HAP-1 (cell line): ENCODE measurements around the gene FAM237B.
"Not testable (repeated sequence)": the region's sequence is repeated elsewhere in the genome, so short reads cannot be mapped to it uniquely, and the experiment has no call there.

Experiments
- DNase-seq, 2 experiments: peaks; one replicate each; pipeline ENCODE4 v3.0.0-alpha.2; 2016 to 2020; ENCODE audit warnings: low spot score in 2 of 2
- H3K27me3 ChIP-seq: fragments of 250-450 bp; sonication (Bioruptor Pico); 2 replicates; pipeline ENCODE4 v1.5.1; 2020; ENCODE audit warnings: low read depth, mild to moderate bottlenecking, moderate library complexity
- H3K36me3 ChIP-seq: fragments of 250-450 bp; sonication (Bioruptor Pico); replicated peaks from 2 replicates; pipeline ENCODE4 v1.5.1; 2020; ENCODE audit warnings: mild to moderate bottlenecking
- H3K4me1 ChIP-seq: fragments of 250-450 bp; sonication (Bioruptor Pico); 2 replicates; pipeline ENCODE4 v1.5.1; 2020; ENCODE audit warnings: mild to moderate bottlenecking
- H3K4me3 ChIP-seq: fragments of 250-450 bp; sonication (Bioruptor Pico); 2 replicates; pipeline ENCODE4 v1.5.1; 2020; ENCODE audit warnings: mild to moderate bottlenecking, moderate library complexity
- H3K9me3 ChIP-seq: fragments of 250-450 bp; sonication (Bioruptor Pico); 2 replicates; pipeline ENCODE4 v1.5.1; 2020; ENCODE audit warnings: mild to moderate bottlenecking, moderate library complexity
- in situ Hi-C: fragments of 300-500 bp; cut with MboI; formaldehyde crosslinking; loops from 3 replicates; pipeline ENCODE4 v1.14.3; 2020; ENCODE audit warnings: low sequenced_read_pairs, inconsistent platforms, mixed read lengths

Gene FAM237B

GRCh38 chr7:90320801-90321494 is at the start of gene FAM237B:
Gene FAM237B, minus strand, starts transcription at chr7:90321304. Its CDS starts 1,556 bp downstream, at chr7:90319748.
- DNase-seq: no peak
- H3K4me3 ChIP-seq: no peak within 1 kb of the TSS
- peaks cover 10% of the 10 kb centered on the region for H3K4me1 ChIP-seq
- H3K27me3 ChIP-seq: no peaks in the 10 kb centered on the region; the same call in 1 of the 2 replicates
- H3K9me3 ChIP-seq: no peaks in the 10 kb centered on the region
- in situ Hi-C loops: no loop called here
- no peaks in the 10 kb centered on the region for H3K36me3 ChIP-seq

- H3K36me3 ChIP-seq: peaks cover 26% of the 10 kb centered on the region
Measured at GRCh38 chr7:90351987-90352386, 30.9 kb upstream of the FAM237B start.

GRCh38 chr7:90350032-90350431 is 28.9 kb upstream of the FAM237B start:
- H3K27me3 ChIP-seq, DNase-seq, H3K4me3 ChIP-seq, in situ Hi-C loops, H3K36me3 ChIP-seq, H3K9me3 ChIP-seq, H3K4me1 ChIP-seq: not testable (repeated sequence)

More at GRCh38 chr7:90351987-90352386, 30.9 kb upstream of the FAM237B start:
- Histone ChIP-seq H3K4me1 (peaks cover 3% of the 10 kb centered on the region; the same call in 1 of the 2 replicates), H3K9me3 (no peaks in the 10 kb centered on the region), H3K4me3 (no peak overlapping the region), H3K27me3 (no peaks in the 10 kb centered on the region)
- no peak for DNase-seq
- in situ Hi-C loops: no loop called here

- Histone ChIP-seq H3K4me1 (peaks cover 3% of the 10 kb centered on the region; the same call in 1 of the 2 replicates), H3K27me3 (no peaks in the 10 kb centered on the region), H3K9me3 (no peaks in the 10 kb centered on the region), H3K36me3 (peaks cover 5% of the 10 kb centered on the region), H3K4me3 (no peak overlapping the region)
- DNase-seq: no peak
- in situ Hi-C loops: no loop called here
Measured at GRCh38 chr7:90349305-90349704, 28.2 kb upstream of the FAM237B start.

- no peaks in the 10 kb centered on the region for H3K36me3 ChIP-seq
- DNase-seq: no peak
- peak overlapping the region; percentile 91 for H3K4me3 ChIP-seq
- peaks cover 3% of the 10 kb centered on the region; the same call in 1 of the 2 replicates for H3K4me1 ChIP-seq
- in situ Hi-C loops: no loop called here
- no peaks in the 10 kb centered on the region for H3K9me3 ChIP-seq
- no peaks in the 10 kb centered on the region for H3K27me3 ChIP-seq
Measured at GRCh38 chr7:90347759-90348158, 26.7 kb upstream of the FAM237B start.

- no peaks in the 10 kb centered on the region for H3K36me3 ChIP-seq
- H3K4me3 ChIP-seq: peak within 1 kb of the TSS; percentile 91
- peaks cover 3% of the 10 kb centered on the region; the same call in 1 of the 2 replicates for H3K4me1 ChIP-seq
- in situ Hi-C loops: no loop called here
- H3K9me3 ChIP-seq: no peaks in the 10 kb centered on the region
- DNase-seq: peak; percentile 90 to 93
- no peaks in the 10 kb centered on the region for H3K27me3 ChIP-seq
Measured at GRCh38 chr7:90346336-90347125, 25.4 kb upstream of the FAM237B start, which contains the start of gene GTPBP10. Gene GTPBP10, plus strand, starts transcription at chr7:90346716. Its CDS starts 26 bp downstream, at chr7:90346742.

GRCh38 chr7:90345595-90346335 is 24.7 kb upstream of the FAM237B start:
- in situ Hi-C loops: no loop called here
- Histone ChIP-seq H3K36me3 (no peaks in the 10 kb centered on the region), H3K9me3 (no peaks in the 10 kb centered on the region), H3K4me3 (peak overlapping the region; percentile 91), H3K27me3 (no peaks in the 10 kb centered on the region), H3K4me1 (peaks cover 3% of the 10 kb centered on the region; the same call in 1 of the 2 replicates)
- DNase-seq: no peak

- Histone ChIP-seq H3K27me3 (no peaks in the 10 kb centered on the region), H3K9me3 (no peaks in the 10 kb centered on the region), H3K4me1 (peaks cover 3% of the 10 kb centered on the region; the same call in 1 of the 2 replicates), H3K36me3 (no peaks in the 10 kb centered on the region), H3K4me3 (no peak overlapping the region)
- DNase-seq: no peak
- in situ Hi-C loops: no loop called here
Measured at GRCh38 chr7:90345016-90345415, 23.9 kb upstream of the FAM237B start.

- Histone ChIP-seq H3K27me3 (no peaks in the 10 kb centered on the region), H3K36me3 (no peaks in the 10 kb centered on the region), H3K4me3 (no peak overlapping the region), H3K9me3 (no peaks in the 10 kb centered on the region; the same call in 1 of the 2 replicates), H3K4me1 (no peaks in the 10 kb centered on the region; the same call in 1 of the 2 replicates)
- in situ Hi-C loops: no loop called here
- no peak for DNase-seq
Measured at GRCh38 chr7:90337106-90337505, 16.0 kb upstream of the FAM237B start.

GRCh38 chr7:90334926-90335325 is 13.8 kb upstream of the FAM237B start:
- H3K9me3 ChIP-seq, in situ Hi-C loops, H3K36me3 ChIP-seq, H3K27me3 ChIP-seq, H3K4me1 ChIP-seq, DNase-seq, H3K4me3 ChIP-seq: not testable (repeated sequence)

- H3K4me1 ChIP-seq: no peaks in the 10 kb centered on the region; the same call in 1 of the 2 replicates
- DNase-seq: no peak
- H3K4me3 ChIP-seq: no peak overlapping the region
- no peaks in the 10 kb centered on the region for H3K27me3 ChIP-seq
- in situ Hi-C loops: no loop called here
- no peaks in the 10 kb centered on the region for H3K36me3 ChIP-seq
- no peaks in the 10 kb centered on the region; the same call in 1 of the 2 replicates for H3K9me3 ChIP-seq
Measured at GRCh38 chr7:90334193-90334843, 13.2 kb upstream of the FAM237B start.

- H3K36me3 ChIP-seq: no peaks in the 10 kb centered on the region
- H3K9me3 ChIP-seq: no peaks in the 10 kb centered on the region
- H3K4me3 ChIP-seq: no peak overlapping the region
- in situ Hi-C loops: no loop called here
- H3K4me1 ChIP-seq: peaks cover 6% of the 10 kb centered on the region
- peak; percentile 63 to 87 for DNase-seq
- no peaks in the 10 kb centered on the region; the same call in 1 of the 2 replicates for H3K27me3 ChIP-seq
Measured at GRCh38 chr7:90326500-90326899, 5.4 kb upstream of the FAM237B start.

GRCh38 chr7:90322837-90323236 is 1.7 kb upstream of the FAM237B start:
- DNase-seq: no peak
- peaks cover 6% of the 10 kb centered on the region for H3K4me1 ChIP-seq
- H3K36me3 ChIP-seq: no peaks in the 10 kb centered on the region
- no peak overlapping the region for H3K4me3 ChIP-seq
- in situ Hi-C loops: no loop called here
- no peaks in the 10 kb centered on the region; the same call in 1 of the 2 replicates for H3K27me3 ChIP-seq
- H3K9me3 ChIP-seq: no peaks in the 10 kb centered on the region
